Endothelial cell of umbilical vein (primary cell): ENCODE data around the gene FAM72C. TPM values are rescaled to one million over a fixed set of nuclear protein-coding genes. Genes with fewer than 3 reads are reported as not detected.
"Not testable (repeated sequence)": the region's sequence is repeated elsewhere in the genome, so short reads cannot be mapped to it uniquely, and the experiment has no call there.

Experiments used
- BruUV-seq: library from RNA; stranded (reverse); fragments of 400-500 nt; replicated peaks from 2 replicates; lab custom pipeline; 2021; lab: Mats Ljungman, UMichigan
- CTCF ChIA-PET: fragments of 300-600, 350-600 bp; sonication (Branson Sonifier 250); formaldehyde crosslinking; loops from one replicate; lab custom pipeline; 2021; ENCODE audit warnings: antibody characterized with exemption, inconsistent platforms; lab: Charles Lee
- POLR2A ChIA-PET: fragments of 300-600, 350-600 bp; sonication (Branson Sonifier 250); formaldehyde crosslinking; loops from one replicate; lab custom pipeline; 2021; ENCODE audit warnings: antibody characterized with exemption, inconsistent platforms; lab: Charles Lee
- DNase-seq: peaks from one replicate; pipeline ENCODE4 v3.0.0-alpha.2; 2011; ENCODE audit warnings: low read depth, low spot score
- FAIRE-seq: peaks from 2 replicates; lab custom pipeline; 2011; peaks lifted over from hg19 to GRCh38; lab: Jason Lieb, UNC
- H2AFZ ChIP-seq: 2 replicates; pipeline ENCODE4 v1.6.0; 2012; ENCODE audit warnings: low read depth, low read length, control low read depth, inconsistent platforms
- H3K27ac ChIP-seq: 2 replicates; pipeline ENCODE4 v1.5.1; 2011; ENCODE audit warnings: low read depth, mild to moderate bottlenecking, control low read depth, low read length, moderate library complexity; ENCODE audit not compliant: insufficient read depth
- H3K27me3 ChIP-seq, 2 experiments: 2 replicates each; pipeline versions ENCODE4 v1.6.0 to v1.6.1; 2011; ENCODE audit warnings: low read length in 2 of 2, mixed read lengths in 1 of 2; ENCODE audit not compliant: control insufficient read depth in 2 of 2, insufficient read depth in 2 of 2
- H3K36me3 ChIP-seq, 2 experiments: 2 replicates in 1 of 2; 3 replicates in 1 of 2; pipeline ENCODE4 v1.5.1; 2011; ENCODE audit warnings: low read length in 2 of 2, mild to moderate bottlenecking in 1 of 2, moderate library complexity in 1 of 2; ENCODE audit not compliant: control insufficient read depth in 2 of 2, insufficient read depth in 2 of 2; ENCODE audit errors: extremely low read depth in 1 of 2
- H3K4me1 ChIP-seq: 3 replicates; pipeline ENCODE4 v1.5.1; 2011; ENCODE audit warnings: mild to moderate bottlenecking, low read length; ENCODE audit not compliant: control insufficient read depth, insufficient read depth; ENCODE audit errors: extremely low read depth
- H3K4me2 ChIP-seq: 2 replicates; pipeline ENCODE4 v1.6.1; 2011; ENCODE audit warnings: low read length, control low read depth, mixed read lengths; ENCODE audit not compliant: insufficient read depth
- H3K4me3 ChIP-seq, 3 experiments: fragments of 200-600 bp in 1 of 3; sonication (generic), shearing (Covaris generic) in 1 of 3; replicated peaks in 1 of 3; 2 replicates each; pipeline ENCODE4 v1.5.1; 2011 to 2016; ENCODE audit warnings: control low read depth in 3 of 3, low read length in 3 of 3, mild to moderate bottlenecking in 2 of 3, inconsistent platforms in 1 of 3, low read depth in 1 of 3, moderate library complexity in 1 of 3; ENCODE audit not compliant: insufficient read depth in 1 of 3
- H3K79me2 ChIP-seq: 2 replicates; pipeline ENCODE4 v1.6.0; 2012; ENCODE audit warnings: low read length, inconsistent platforms; ENCODE audit not compliant: control insufficient read depth, insufficient read depth
- H3K9ac ChIP-seq: replicated peaks from 2 replicates; pipeline ENCODE3; 2011; ENCODE audit warnings: low read length, control low read depth; ENCODE audit not compliant: insufficient read depth; ENCODE audit errors: extremely low read depth
- H3K9me1 ChIP-seq: replicated peaks from 3 replicates; pipeline ENCODE4 v1.6.0; 2011; ENCODE audit warnings: mild to moderate bottlenecking, low read length; ENCODE audit not compliant: control insufficient read depth, insufficient read depth; ENCODE audit errors: extremely low read depth
- H3K9me3 ChIP-seq: replicated peaks from 2 replicates; pipeline ENCODE4 v1.5.1; 2012; ENCODE audit warnings: low read length, inconsistent platforms; ENCODE audit not compliant: control insufficient read depth, insufficient read depth
- H4K20me1 ChIP-seq: replicated peaks from 2 replicates; pipeline ENCODE3; 2011; ENCODE audit warnings: mild to moderate bottlenecking, low read length; ENCODE audit not compliant: control insufficient read depth, insufficient read depth; ENCODE audit errors: extremely low read depth
- CTCF ChIP-seq, 2 donors: IDR thresholded peaks; 1 replicate in 1 of 2; 2 replicates in 1 of 2; pipeline ENCODE4 v1.5.1; 2011; ENCODE audit warnings: low read length in 2 of 2, mild to moderate bottlenecking in 2 of 2, moderate library complexity in 2 of 2, control low read depth in 1 of 2, inconsistent platforms in 1 of 2, low read depth in 1 of 2; ENCODE audit not compliant: insufficient read depth in 1 of 2; ENCODE audit errors: extremely low read depth in 1 of 2
- dilution Hi-C: fragments of 300-500 bp; cut with MboI; formaldehyde crosslinking; loops from one replicate; pipeline ENCODE4 v1.15.0; 2019; ENCODE audit warnings: low sequenced_read_pairs; ENCODE audit not compliant: extremely low pct_ligation_motif_present
- intact Hi-C: fragments of 100-400 bp; cut with micrococcal nuclease; formaldehyde crosslinking; loops from one replicate; pipeline ENCODE4 v1.10.0; 2022
- polyA plus RNA-seq, 4 experiments: library from polyadenylated mRNA; depleted of rRNA in 3 of 4; stranded (reverse) in 3 of 4; unstranded in 1 of 4; fragments of >200 nt; gene quantifications; 2 replicates each; pipeline versions ENCODE4 v1.2.1 to v1.2.3, GENCODE V29; 2011 to 2012; ENCODE audit warnings: missing spikeins in 1 of 4
- total RNA-seq: library from RNA; stranded (reverse); gene quantifications from 2 replicates; pipeline ENCODE4 v1.2.3, GENCODE V29; 2021

FAM72C gene
- total and polyA plus RNA-seq, 2 donors (not counting 3 experiments of a cell fraction or from before 2014, with no cell fraction given): 0.70 to 3.6 TPM

- H3K27ac ChIP-seq, H3K27me3 ChIP-seq, H3K4me2 ChIP-seq, dilution Hi-C loops, intact Hi-C loops, H3K79me2 ChIP-seq, FAIRE-seq, CTCF ChIA-PET, H3K9me1 ChIP-seq, H3K9ac ChIP-seq, H3K9me3 ChIP-seq, H2AFZ ChIP-seq, H3K4me1 ChIP-seq, BruUV-seq, H4K20me1 ChIP-seq, H3K36me3 ChIP-seq, H3K4me3 ChIP-seq, POLR2A ChIA-PET: not testable (repeated sequence)
- peak; percentile 35 for DNase-seq
- peak; percentile 4 to 6 for TF ChIP-seq CTCF (IDR thresholded peaks at IDR 0.05; ENCODE audit: extremely low read depth in 1 of 2, insufficient read depth in 1 of 2, low read depth in 1 of 2, low read length in 2 of 2)
Measured at GRCh38 chr1:143936457-143937115, 35.2 kb downstream of the FAM72C start.

GRCh38 chr1:143919127-143919526 is 52.7 kb downstream of the FAM72C start:
- H3K27me3 ChIP-seq, POLR2A ChIA-PET, H3K27ac ChIP-seq, FAIRE-seq, DNase-seq, BruUV-seq, CTCF ChIA-PET, H3K4me2 ChIP-seq, H3K79me2 ChIP-seq, H4K20me1 ChIP-seq, H2AFZ ChIP-seq, H3K9me1 ChIP-seq, H3K4me1 ChIP-seq, H3K4me3 ChIP-seq, H3K36me3 ChIP-seq, dilution Hi-C loops, intact Hi-C loops, H3K9me3 ChIP-seq, H3K9ac ChIP-seq: not testable (repeated sequence)

GRCh38 chr1:143918552-143918951 is 53.2 kb downstream of the FAM72C start:
- dilution Hi-C loops, H4K20me1 ChIP-seq, POLR2A ChIA-PET, BruUV-seq, H2AFZ ChIP-seq, H3K4me3 ChIP-seq, DNase-seq, H3K36me3 ChIP-seq, FAIRE-seq, intact Hi-C loops, H3K27ac ChIP-seq, H3K4me2 ChIP-seq, H3K4me1 ChIP-seq, H3K9ac ChIP-seq, H3K27me3 ChIP-seq, H3K9me3 ChIP-seq, CTCF ChIA-PET, H3K9me1 ChIP-seq, H3K79me2 ChIP-seq: not testable (repeated sequence)
